Esophagus squamous epithelium (tissue), 4 donors: ENCODE results near the gene CCDC43.

Experiments
- POLR2A ChIP-seq, 4 donors: fragments of 450-650 bp; IDR thresholded peaks; one replicate each; pipeline ENCODE4 v1.6.1; 2017; ENCODE audit warnings: antibody characterized with exemption in 4 of 4, mild to moderate bottlenecking in 4 of 4, moderate library complexity in 3 of 4
- TF ChIP-seq, protein P1 (sequence below), 6 experiments: fragments of 450-650 bp in 4 of 6; fragments of 200-600 bp in 2 of 6; sonication (generic) in 2 of 6; IDR thresholded peaks; one replicate each; pipeline ENCODE4 v1.5.1; 2016 to 2019; ENCODE audit warnings: antibody characterized with exemption in 6 of 6, mild to moderate bottlenecking in 4 of 6, moderate library complexity in 4 of 6

DNA sequence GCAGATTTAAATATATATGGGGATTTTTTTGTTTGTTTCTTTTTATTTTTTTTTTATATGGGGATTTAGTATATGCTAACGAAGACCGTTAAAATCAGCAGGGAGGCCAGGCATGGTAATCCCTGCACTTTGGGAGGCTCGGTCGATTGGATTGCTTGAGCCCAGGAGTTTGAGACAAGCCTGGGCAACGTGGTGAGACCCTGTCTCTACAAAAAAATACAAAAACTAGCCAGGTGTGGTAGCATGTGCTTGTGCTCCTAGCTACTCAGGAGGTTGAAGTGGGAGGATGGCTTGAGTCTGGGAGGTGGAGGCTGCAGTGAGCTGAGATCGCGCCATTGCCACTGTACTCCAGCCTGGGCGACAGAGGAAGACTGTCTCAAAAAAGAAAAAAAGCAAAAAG lies 55.6 kb downstream of the CCDC43 start:
- TF ChIP-seq, protein P1, sequence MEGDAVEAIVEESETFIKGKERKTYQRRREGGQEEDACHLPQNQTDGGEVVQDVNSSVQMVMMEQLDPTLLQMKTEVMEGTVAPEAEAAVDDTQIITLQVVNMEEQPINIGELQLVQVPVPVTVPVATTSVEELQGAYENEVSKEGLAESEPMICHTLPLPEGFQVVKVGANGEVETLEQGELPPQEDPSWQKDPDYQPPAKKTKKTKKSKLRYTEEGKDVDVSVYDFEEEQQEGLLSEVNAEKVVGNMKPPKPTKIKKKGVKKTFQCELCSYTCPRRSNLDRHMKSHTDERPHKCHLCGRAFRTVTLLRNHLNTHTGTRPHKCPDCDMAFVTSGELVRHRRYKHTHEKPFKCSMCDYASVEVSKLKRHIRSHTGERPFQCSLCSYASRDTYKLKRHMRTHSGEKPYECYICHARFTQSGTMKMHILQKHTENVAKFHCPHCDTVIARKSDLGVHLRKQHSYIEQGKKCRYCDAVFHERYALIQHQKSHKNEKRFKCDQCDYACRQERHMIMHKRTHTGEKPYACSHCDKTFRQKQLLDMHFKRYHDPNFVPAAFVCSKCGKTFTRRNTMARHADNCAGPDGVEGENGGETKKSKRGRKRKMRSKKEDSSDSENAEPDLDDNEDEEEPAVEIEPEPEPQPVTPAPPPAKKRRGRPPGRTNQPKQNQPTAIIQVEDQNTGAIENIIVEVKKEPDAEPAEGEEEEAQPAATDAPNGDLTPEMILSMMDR (IDR thresholded peaks at IDR 0.05), result no peak
- TF ChIP-seq POLR2A (IDR thresholded peaks at IDR 0.05), result no peak
